ENCODE measurements around the gene PIK3AP1.

PIK3AP1 gene

GRCh38 chr10:96671211-96671890 is 49.0 kb downstream of the PIK3AP1 start:
- no peak for DNase-seq

GRCh38 chr10:96670786-96671185 is 49.5 kb downstream of the PIK3AP1 start:
- peak; percentile 1 for DNase-seq

GRCh38 chr10:96667401-96667800 is 52.9 kb downstream of the PIK3AP1 start:
- no peak for DNase-seq

GRCh38 chr10:96666741-96667140 is 53.6 kb downstream of the PIK3AP1 start:
- DNase-seq = no peak

GRCh38 chr10:96665306-96665705 is 55.0 kb downstream of the PIK3AP1 start:
- DNase-seq = no peak

GRCh38 chr10:96664563-96664962 is 55.8 kb downstream of the PIK3AP1 start:
- DNase-seq = no peak

GRCh38 chr10:96663797-96664196 is 56.5 kb downstream of the PIK3AP1 start:
- DNase-seq = no peak

GRCh38 chr10:96661632-96662031 is 58.7 kb downstream of the PIK3AP1 start:
- DNase-seq = no peak

GRCh38 chr10:96660297-96660696 is 60.0 kb downstream of the PIK3AP1 start:
- DNase-seq = no peak

- no peak for DNase-seq
Measured at GRCh38 chr10:96658844-96659243, 61.5 kb downstream of the PIK3AP1 start.

- DNase-seq = no peak
Measured at GRCh38 chr10:96657385-96657784, 62.9 kb downstream of the PIK3AP1 start.

GRCh38 chr10:96656839-96657238 is 63.5 kb downstream of the PIK3AP1 start:
- DNase-seq = no peak

- DNase-seq = no peak
Measured at GRCh38 chr10:96656198-96656577, 64.1 kb downstream of the PIK3AP1 start.

- no peak for DNase-seq
Measured at GRCh38 chr10:96655461-96656197, 64.7 kb downstream of the PIK3AP1 start.

GRCh38 chr10:96651998-96652431 is 68.3 kb downstream of the PIK3AP1 start:
- no peak for DNase-seq

GRCh38 chr10:96650958-96651357 is 69.4 kb downstream of the PIK3AP1 start:
- no peak for DNase-seq

- no peak for DNase-seq
Measured at GRCh38 chr10:96648297-96648696, 72.0 kb downstream of the PIK3AP1 start.

- no peak for DNase-seq
Measured at GRCh38 chr10:96647466-96647865, 72.8 kb downstream of the PIK3AP1 start.

- DNase-seq = no peak
Measured at GRCh38 chr10:96646751-96647166, 73.6 kb downstream of the PIK3AP1 start.

- DNase-seq = no peak
Measured at GRCh38 chr10:96646301-96646700, 74.0 kb downstream of the PIK3AP1 start.

GRCh38 chr10:96645191-96645721 is 75.1 kb downstream of the PIK3AP1 start:
- no peak for DNase-seq

- no peak for DNase-seq
Measured at GRCh38 chr10:96643920-96644319, 76.4 kb downstream of the PIK3AP1 start.

- no peak for DNase-seq
Measured at GRCh38 chr10:96642973-96643372, 77.3 kb downstream of the PIK3AP1 start.

GRCh38 chr10:96642530-96642929 is 77.8 kb downstream of the PIK3AP1 start:
- no peak for DNase-seq
